ENCODE data around the gene CLIP4.
"Not testable (repeated sequence)": the region's sequence is repeated elsewhere in the genome, so short reads cannot be mapped to it uniquely, and the experiment has no call there.

CLIP4 gene

DNA sequence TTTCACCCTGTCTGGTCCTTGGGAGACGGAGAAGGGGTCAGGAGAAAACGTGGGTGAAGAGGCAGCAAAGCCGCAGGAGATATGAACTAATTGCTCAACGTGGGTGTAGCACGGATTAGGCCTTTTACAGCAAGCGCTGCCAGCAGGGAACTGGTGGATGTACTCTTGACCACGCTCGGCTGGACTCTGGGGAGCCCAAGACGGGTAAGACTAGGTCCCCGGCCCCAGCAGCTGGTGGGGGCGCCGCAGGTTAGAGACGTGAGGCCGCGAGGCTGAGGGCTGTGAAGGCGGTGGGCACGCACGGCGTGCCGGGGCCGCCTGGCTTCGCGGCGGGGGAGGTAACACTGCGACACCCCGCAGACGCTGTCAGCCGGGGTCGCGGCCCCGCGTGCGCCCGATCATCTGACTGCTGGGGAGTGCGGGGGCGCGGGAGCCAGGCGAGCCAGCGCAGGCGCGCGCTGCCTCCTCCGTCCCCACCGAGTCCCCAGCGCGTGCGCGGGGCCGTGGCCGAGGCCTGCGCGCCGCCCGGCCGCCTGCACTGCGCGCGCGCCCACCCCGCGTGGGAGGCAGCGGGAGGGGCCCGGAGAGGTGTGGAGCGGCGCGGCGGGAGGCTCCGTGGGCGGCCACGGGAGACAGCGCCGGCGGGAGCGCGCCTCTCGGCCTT is at the start of gene CLIP4:
TSS of gene CLIP4 (plus strand) at position 470 of the 664 bp plus-strand sequence. CDS start 5,974 bp downstream, outside the sequence.
- DNase-seq (ENCODE audit: low read depth in 2 of 2), result peak; percentile 67 to 81

DNA sequence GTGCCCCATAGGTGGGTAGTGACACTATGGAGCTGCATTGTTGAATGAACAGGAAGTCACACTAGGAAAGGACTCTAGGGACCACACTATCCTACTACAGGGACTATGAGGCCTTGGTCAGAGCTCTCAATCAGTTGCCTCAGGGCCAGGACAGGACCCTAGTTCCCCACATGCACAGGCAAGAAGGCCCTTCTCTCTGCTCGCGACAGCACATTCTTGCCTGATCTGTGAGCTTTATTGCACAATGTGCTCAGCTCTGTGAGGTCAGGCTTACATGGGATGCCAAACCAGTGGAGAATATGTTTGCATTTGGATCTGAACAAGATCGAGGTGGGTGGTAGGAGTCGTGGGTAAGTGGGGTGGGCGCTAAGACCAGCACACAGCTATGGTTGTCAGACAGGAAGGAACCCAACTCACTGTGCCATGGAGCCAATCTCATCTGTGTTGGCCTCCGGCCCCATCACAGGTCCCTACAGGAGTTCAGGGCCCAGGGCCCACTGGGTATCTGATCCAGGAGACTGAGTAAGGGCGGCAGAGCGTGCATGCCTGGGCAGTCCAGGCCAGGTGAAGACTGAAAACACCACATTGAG is 48.8 kb upstream of the CLIP4 start:
- DNase-seq (ENCODE audit: low read depth in 2 of 2), result no peak

- no peak for DNase-seq (ENCODE audit: low read depth in 2 of 2)
Measured at GRCh38 chr2:29066997-29067605, 48.1 kb upstream of the CLIP4 start.

DNA sequence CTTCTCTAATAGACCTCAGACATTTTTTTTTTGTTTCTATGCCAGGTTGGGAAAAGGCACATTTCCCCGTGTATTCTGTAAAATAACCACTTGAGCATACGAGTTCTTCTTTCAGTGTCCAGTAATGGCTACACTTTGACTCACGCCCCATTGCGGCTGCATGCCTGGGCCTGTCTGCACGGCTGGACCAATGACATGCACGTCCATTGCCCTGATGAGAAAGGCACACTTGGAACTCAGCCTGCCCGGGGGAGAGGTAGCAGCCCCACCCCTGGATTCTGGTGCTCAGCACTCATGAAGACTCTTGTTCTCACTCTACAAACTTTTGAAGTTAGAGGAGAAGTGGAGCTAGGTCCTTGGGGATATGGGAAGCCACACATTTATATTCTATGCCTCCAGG is 46.7 kb upstream of the CLIP4 start:
- no peak for DNase-seq (ENCODE audit: low read depth in 2 of 2)

GRCh38 chr2:29070526-29070925 is 44.7 kb upstream of the CLIP4 start:
- DNase-seq (ENCODE audit: low read depth in 2 of 2), result no peak

GRCh38 chr2:29071032-29071975 is 43.9 kb upstream of the CLIP4 start:
- DNase-seq (ENCODE audit: low read depth in 2 of 2), result no peak

- DNase-seq (ENCODE audit: low read depth in 2 of 2), result no peak
Measured at GRCh38 chr2:29072251-29072650, 43.0 kb upstream of the CLIP4 start.

DNA sequence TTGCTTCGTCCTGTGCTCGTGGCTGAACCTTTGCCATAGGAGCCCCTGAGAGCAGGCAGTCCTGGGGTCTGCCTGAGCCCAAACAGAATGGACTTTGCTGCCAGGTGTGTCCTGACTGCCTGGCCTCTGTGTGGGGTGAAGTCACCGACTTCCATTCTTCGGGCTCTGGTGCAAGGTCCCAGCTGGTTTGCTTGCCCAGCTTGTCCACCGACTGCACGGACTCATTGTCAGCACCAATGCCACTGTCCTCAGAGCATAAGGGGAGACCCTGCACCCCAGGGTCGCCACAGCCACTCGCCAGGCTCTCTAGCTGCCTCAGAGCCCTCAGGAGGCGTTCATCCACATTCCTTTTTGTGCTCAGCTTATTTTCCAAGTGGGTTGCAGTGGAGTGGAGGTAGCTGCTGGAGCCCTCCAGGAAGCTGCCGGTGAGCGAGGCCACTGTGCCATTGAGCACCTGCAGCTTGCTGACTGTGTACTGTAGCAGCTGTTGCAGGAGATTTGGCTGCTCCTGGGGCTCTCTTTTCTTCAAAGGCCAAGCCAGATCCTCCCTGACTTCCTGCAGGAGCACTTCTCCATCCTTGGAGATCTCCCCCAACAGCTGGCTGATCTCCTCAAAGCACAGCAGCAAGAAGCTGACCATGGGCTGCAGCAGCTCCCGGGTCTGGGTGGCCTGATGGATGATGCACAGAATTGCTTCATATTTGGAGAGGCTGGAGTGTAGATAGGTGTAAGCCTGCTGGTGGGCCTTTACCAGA is 42.1 kb upstream of the CLIP4 start:
- no peak for DNase-seq (ENCODE audit: low read depth in 2 of 2)

- DNase-seq (ENCODE audit: low read depth in 2 of 2), result no peak
Measured at GRCh38 chr2:29073933-29074332, 41.3 kb upstream of the CLIP4 start.

DNA sequence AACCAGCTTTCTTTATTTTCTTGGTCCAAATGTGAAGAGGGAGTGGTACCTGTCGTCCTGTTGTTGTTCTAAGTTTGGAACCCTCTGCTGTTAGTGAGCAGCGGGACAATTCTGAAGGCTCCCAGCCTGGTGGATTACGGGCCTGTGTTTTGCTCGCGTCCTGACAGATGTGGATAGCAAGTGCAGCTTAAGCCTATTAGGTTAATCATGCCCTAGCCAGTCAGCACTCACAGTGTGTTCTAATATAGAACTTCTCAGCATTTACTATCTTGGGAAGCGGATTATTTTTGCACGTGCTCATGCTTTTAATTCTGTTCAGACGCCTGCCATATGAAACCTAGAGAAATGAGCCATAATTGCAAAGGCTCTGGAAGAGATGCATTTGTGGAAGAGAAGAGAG is 40.8 kb upstream of the CLIP4 start, which contains the start of gene PCARE:
TSS of gene PCARE (minus strand) at position 113 of the 400 bp plus-strand sequence. CDS start 262 bp downstream, outside the sequence.
- no peak for DNase-seq (ENCODE audit: low read depth in 2 of 2)

- DNase-seq (ENCODE audit: low read depth in 2 of 2), result no peak
Measured at GRCh38 chr2:29075894-29076705, 39.1 kb upstream of the CLIP4 start.

DNA sequence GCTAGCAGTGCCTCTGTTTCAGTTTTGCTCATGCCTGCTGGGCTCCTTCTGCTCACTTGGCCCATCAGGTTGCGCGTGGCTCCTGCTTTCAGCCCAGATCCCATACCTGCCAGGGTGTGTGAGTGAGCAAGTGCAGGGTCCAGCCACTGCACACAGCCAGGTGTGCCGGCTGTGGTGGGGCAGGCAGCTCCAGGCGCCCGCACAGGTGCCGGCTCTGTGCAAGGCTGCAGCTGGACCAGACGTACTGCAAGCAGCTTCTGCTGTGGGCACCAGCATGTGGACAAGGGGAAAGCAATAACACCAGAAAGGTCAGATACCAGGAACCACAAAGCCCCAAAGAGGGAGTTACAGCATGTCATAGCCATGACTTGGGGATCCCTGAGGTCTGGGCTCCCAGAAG is 35.3 kb upstream of the CLIP4 start:
- DNase-seq (ENCODE audit: low read depth in 2 of 2), result no peak

- no peak for DNase-seq (ENCODE audit: low read depth in 2 of 2)
Measured at GRCh38 chr2:29080886-29081743, 34.1 kb upstream of the CLIP4 start.

DNA sequence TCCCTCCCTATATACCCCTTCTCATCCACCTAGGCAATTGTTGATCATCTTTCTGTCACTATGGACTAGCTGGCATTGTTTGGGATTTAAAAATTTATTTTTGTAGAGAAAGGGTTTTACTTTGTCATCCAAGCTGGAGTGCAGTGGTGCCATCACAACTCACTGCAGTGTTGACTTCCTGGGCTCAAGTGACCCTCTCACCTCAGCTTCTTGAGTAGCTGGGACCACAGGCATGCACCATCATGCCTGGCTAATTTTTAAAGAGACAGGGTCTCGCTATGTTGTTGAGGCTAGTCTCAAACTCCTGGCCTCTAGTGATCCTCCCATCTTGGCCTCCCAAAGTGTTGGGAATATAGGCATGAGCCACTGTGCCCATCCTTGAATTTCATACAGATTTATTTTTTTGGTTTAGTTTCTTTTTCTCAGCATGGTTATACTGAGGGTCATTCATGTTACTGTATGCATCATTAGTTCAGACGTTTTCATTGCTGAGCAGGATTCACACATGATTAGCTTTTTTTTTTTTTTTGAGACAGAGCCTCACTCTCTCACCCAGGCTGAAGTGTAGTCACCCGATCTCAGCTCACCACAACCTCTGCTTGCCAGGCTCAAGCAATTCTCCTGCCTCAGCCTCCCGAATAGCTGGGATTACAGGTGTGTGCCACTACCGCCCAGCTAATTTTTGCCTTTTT is 32.3 kb upstream of the CLIP4 start:
- no peak for DNase-seq (ENCODE audit: low read depth in 2 of 2)

DNA sequence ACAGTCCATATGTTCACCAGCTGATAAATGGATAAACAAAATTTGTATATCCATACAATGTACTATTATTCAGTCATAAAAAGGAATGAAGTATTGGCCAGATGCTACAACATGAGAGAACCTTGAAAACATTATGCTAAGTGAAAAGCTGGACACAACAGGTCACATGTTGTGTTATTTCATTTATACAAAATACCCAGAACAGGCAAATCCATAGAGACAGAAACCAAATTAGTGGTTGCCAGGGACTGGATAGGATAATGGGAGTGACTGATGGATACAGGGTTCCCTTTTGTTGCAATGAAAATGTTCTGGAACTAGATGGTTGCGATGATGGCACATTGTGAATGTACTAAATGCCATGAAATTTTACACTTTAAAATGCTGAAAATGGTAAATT is 30.7 kb upstream of the CLIP4 start:
- no peak for DNase-seq (ENCODE audit: low read depth in 2 of 2)

DNA sequence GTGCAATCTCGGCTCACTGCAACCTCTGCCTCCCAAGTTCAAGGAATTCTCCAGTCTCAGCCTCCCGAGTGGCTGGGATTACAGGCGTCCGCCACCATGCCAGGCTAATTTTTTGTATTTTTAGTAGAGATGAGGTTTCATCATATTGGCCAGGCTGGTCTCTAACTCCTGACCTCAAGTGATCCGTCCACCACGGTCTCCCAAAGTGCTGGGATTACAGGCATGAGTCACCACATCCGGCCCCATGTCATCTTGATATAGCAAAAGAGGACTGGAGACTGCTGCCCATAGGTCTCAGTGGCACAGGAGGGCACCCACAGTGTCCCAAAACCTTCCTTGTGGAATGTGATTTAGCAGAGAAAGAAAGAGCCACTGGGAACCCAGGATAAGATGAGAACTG is 24.9 kb upstream of the CLIP4 start:
- not testable (repeated sequence) for DNase-seq (ENCODE audit: low read depth in 2 of 2)

- DNase-seq (ENCODE audit: low read depth in 2 of 2), result no peak
Measured at GRCh38 chr2:29096969-29097368, 18.2 kb upstream of the CLIP4 start.

DNA sequence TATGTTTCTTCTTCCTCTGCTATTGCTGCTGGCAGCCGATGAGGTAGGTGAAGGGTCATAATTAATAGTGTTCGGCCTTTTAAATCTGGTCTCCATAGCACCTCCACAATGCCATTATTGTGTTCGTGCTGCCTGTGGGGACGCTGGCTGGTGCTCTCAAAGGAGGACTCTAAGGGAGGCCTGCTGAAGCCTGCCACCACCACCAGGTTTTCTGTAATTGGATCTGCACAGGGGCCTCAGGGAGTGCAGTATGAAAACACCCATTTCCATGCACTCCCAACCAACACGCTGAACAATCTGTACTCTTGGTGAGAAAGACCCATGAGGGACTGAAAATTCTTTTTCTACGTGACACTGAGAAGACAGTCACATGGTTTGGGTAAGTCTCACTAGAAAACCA is 17.6 kb upstream of the CLIP4 start:
- DNase-seq (ENCODE audit: low read depth in 2 of 2), result no peak

- DNase-seq (ENCODE audit: low read depth in 2 of 2), result no peak
Measured at GRCh38 chr2:29100564-29100963, 14.7 kb upstream of the CLIP4 start.

Measured in stimulated activated CD8-positive, alpha-beta memory T cell treated with anti-CD3 and anti-CD28 coated beads, Interleukin-15, amount 100 ng/mL, for 4 hours (primary cell).